ELF-1 (cell line): Measurements from ENCODE around the gene CENPT.

Experiments used
- DNase-seq: peaks from one replicate; pipeline ENCODE4 v3.0.0-alpha.2; 2016; ENCODE audit warnings: low read depth, low spot score

The CENPT gene

DNA sequence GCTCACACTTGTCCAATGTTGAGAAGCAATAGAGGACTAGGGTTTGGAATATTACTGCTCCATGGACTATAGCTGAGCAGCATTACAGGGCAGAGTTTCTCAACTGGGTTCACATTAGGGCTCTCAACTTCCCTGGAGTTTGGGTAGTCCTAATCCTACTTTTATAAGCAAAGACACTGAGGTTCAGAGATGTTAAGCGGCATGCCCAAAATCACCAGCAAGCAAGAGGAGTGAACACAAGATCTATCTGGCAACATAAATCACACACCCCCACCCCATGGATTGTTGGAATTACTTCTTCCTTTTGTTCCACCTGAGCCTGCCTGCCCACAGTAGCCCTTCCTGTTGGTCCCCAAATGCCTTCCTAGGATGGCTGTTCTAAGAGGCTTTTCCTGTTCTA lies 35.6 kb downstream of the CENPT start:
- DNase-seq, result no peak

DNA sequence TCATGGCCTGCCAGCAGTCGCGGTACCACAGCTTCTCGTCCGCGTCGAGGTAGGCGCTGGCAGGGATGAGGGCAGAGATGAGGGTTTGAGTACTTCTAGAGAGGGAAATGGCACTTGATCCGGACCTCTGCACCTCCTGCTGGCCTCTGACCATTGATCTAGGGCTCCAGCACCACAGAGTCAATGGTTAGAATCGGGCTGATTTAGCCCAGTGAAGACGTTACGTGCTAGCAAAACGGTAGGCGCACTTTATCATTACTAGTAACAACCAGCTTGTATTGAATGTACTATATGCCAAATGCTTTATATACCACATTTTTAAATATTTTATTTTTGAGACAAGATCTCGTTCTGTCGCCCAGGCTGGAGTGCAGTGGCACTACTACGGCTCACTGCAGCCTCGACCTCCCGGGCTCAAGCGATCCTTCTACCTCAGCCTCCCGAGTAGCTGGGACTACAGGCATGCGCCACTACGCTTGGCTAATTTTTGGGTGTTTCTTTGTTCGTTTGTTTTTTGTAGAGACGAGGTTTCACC lies 40.3 kb downstream of the CENPT start:
- DNase-seq, result no peak

DNA sequence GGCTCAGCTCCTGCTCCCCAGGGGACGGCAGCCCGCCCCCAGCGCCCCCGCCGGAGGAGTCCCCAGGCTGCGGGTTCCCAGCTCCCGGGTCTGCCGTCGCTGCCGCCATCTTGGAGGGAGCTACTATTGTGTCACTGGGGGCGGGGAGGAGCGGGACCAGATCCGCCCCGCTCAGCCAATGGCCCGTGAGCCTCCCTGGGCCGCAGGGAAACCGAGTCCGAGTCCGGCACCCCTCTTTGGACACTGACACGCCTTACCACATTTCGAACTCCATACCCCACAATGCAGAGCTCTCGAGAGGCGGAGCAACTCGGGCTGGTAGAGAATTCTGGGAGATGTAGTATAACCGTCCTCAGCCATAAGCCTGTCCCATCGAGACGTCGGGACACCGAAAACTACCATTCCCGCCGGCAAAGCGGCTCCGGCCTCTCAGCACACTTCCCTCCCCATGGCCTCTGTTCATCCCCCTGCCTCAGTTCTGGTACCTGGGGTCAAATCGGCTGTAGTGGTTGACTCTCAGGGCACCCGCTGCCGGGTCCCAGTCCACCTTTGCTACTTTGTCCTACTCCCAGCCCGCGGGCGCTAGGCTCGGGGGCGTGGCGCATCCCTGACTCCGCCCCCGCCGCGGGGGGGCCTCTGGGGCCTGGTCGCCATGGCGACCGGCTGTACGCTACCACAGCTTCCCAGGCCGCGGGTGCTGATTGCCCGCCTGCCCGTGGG lies 40.9 kb downstream of the CENPT start, which contains the start of the genes RANBP10 and TSNAXIP1:
TSS of gene RANBP10 (minus strand) at position 133 of the 720 bp plus-strand sequence. CDS start at position 109, 24 bp downstream.
TSS of gene TSNAXIP1 (plus strand) at position 462 of the 720 bp plus-strand sequence. CDS start 261 bp downstream, outside the sequence.
- peak; percentile 100 for DNase-seq

DNA sequence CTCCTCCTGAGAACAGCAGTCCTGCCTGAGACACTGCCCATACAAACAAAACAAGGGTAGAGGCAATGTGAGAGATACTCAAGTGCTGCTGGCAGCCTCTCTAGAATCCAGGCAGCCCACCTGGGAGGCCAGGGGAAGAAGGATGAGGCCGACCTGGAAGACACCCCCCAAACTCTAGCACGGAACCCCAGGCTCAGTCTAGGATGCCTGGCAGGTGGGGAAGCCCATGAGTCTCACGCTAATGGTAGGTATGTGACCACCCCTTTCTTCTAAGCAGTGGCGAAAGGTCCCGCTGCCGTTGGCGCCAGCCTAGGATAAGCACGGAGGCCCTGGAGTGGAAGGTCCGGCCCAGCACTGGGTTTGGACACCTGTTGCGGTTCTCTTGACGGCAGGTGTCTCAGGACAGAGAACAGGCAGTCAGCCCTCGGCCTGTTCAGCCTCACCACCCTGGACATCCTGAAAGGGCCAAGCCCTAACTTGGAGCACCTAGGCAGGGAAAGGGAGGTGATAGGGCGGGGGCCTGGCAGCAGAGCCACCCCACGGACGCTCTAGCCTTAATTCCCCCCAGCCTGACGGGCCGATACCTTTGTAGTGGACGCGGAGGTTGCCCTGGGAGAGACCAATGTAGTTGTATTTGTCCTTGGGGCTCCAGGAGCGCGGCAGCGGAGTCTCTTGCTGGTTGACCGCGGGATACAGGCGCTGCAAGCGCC lies 41.6 kb downstream of the CENPT start:
- DNase-seq, result no peak

DNA sequence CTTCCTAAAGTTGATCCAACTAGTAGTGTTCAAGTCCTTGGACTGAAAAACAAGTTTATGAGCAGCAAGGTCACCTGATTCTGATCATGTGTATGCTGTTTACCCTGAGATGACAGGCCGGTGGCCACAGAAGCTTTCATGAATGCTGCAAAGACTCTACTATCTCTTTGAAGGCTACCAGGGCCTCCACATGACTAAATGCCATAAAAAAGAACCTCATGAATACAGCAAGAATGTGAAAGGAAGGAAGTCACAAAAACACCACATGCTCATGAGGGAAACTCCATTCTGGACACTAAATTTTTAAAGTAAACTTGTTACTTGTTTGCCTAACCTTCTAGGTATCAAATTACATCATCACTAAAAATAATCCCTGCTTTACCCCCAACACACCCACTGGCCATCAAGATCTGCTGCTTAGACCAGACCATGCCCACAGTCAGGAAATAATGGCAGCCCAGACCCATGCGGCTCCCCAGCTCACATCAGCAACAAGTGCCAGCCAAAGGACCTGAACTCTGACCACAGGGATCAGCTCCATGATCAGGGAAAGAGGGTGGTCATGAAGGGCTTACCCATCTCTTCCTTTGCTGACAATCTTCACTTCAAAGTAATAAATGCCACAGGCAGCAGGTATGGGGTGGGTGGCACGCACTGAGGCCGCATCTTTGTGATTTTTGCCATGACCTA lies 42.5 kb downstream of the CENPT start:
- no peak for DNase-seq

DNA sequence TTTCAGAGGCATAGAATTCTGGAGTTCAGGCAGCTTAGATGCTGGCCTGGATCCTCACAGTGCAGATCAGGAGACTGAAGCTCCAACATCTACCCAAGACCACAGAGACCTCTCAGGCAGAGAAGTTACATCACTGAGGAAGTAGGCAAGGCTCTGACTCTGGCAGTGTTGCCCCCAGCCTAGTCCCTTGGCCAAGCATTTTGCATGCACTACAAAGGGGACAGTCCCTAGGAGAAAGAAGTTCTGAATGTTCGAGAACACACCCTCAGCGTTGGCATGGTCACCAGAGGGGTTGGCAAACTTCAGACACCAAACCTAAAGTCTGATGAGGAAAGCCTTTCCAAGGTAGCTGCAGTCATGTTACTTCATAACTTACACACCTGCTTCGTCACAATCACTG lies 43.6 kb downstream of the CENPT start:
- DNase-seq, result no peak

DNA sequence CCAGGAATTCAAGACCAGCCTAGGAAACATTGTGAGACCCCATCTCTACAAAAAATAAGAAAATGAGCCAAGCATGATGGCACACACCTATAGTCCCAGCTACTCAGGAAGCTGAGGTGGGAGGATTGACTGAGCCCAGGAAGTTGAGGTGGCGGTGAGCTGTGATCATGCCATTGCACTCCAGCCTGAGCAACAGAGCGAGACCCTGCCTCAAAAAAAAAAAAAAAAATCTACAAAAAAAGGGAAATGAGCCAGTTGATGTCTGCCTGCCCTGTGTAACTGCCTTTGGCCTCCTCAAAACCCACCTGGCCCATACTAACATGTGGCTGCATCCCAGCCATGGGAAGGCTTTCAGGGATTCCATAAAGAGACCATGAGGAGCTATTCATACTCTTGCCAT lies 45.6 kb downstream of the CENPT start:
- no peak for DNase-seq

DNA sequence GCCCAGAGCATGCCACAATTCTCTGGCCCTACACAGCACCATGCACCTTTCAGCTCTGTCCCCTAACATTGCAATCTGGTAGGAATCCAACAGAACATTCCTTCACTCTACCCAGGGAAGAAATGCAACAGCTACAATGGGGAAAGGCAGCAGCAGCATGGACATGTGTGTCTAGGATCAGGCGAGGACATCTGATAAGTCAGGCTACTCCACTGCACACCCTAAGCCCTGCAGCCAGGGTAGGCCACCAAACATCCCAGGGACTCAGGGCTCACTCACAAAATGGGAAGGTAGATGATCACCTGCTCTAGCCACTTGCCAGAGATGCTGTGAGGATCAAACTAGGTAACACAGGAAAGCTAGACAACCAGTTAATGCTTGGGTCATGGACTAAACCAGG lies 46.3 kb downstream of the CENPT start:
- DNase-seq, result no peak

DNA sequence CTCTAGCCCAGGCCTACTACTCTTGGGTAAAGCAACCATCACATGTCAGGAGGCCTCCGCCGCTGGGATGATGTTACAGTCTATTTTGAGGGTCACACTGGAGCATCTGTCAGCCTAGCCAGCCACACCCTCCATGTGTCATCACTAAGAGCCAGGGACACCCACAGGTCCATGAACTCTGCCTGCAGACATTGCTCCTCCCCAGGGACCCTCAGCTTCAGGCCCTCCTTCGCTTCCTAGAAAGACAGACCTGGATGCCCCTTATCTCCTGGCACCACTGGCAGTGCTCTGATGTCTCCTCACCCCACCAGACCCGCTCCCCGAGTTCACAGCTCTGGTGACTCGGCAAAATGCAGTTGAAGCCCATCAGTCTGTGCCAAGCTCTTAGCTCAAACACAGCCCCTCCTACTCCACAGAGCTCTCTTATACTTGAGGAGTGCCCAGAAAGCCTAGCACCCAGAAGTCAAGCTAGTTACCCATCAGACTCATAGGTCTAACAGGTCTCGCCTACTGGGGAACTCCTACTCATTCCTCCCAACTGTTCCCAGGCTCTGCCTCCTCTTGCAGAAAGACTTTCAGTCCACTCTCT lies 47.1 kb downstream of the CENPT start:
- DNase-seq, result no peak

DNA sequence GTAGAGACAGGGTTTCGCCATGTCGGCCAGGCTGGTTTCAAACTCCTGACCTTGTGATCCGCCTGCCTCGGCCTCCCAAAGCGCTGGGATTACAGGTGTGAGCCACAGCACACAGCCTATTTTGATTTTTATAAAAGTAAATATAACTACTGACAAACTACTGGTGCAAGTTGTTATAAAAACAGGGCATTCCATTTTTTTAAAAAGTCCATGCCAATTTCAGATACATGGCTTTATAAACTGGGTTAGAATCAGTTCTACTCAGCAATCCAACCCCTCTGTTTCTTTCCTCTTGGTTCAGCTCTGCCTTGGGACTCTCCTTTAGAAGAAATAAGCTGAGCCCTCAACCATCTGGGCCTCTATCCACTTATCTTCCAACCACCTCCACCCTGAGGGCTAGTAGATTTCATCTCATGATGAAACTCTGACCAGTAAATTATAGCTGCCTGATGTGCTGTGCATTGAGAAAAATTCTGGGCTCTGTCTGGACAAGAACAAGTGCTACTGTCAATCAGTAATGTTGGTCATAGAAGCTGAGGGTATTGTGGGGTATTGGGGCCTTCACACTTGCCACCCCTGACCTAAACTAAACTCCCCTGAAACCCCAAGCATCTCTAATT lies 51.3 kb downstream of the CENPT start:
- no peak for DNase-seq

DNA sequence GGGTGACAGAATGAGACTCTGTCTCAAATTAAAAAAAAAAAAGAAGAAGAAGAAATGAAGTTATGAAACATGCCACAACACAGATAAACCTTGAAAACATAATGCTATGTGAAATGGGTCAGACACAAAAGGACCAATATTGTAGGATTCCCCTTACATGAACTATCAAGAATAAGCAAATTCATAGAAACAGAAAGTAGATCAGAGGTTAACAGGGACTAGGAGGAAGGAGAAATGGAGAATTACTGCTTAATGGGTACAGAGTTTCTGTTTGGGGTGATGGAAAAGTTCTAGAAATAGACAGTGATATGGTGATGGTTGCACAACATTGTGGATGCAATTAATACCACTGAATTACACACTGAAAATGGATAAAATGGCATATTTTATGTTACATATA lies 57.4 kb downstream of the CENPT start:
- DNase-seq, result no peak

DNA sequence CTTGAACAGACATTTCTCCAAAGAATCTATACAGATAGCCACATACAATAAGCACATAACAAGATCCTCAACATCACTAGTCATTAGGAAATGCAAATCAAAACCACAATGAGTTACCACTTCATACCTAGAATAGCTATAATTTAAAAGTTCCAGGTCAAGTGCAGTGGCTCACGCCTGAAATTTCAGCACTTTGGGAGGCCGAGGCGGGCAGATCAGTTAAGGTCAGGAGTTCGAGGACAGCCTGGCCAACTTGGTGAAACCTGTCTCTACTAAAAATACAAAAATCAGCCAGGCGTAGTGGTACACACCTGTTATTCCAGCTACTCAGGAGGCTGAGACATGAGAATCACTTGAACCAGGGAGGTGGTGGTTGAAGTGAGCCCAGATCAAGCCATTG lies 61.0 kb downstream of the CENPT start:
- no peak for DNase-seq

DNA sequence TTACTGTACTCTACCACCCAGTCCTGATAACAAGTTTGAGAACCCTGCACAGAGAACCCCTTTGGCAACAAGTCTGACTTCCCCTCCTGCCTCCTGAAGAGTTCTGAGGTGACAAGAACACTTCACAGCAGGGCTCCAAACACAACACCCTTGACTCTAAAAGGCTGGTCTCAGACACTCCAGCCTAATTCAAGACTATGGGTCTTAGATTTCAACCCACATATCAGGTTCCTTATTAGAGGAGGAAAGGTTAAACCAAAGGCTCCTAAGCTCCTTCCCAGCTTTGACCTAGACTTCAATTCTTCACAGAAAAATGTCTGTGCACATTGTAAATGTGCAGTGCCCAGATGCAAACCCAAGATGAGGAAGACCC lies 64.2 kb downstream of the CENPT start:
- no peak for DNase-seq

DNA sequence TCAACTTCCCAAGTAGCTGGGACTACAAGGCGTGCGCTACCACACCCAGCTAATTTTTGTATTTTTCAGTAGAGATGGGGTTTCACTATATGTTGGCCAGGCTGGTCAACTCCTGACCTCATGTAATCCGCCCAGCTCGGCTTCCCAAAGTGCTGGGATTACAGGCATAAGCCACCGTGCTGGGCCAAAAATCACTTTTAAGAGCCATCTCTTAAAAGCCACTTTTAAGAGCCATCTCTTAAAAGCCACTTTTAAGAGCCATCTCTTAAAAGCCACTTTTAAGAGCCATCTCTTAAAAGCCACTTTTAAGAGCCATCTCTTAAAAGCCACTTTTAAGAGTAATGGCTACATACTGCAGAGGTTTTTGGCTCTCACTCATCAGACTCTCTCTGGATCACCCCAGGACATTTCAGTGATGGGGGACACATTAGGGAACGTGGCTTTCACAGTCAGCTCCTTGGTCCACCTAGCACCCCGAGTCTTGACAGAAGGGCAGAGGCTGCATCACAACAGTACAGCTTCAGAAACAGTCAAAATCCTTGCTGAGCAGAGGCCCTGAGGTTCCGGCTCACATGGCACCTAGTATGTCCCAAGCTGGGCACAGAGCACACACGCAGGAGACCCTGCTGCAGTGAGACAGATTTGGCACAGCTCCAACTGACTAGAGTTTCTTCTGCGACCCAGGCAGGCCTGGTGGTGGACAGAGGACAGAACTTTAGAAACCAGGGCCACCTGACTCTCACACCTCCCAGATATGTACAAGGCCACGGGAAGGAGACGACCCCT lies 64.7 kb downstream of the CENPT start:
- DNase-seq, result no peak

DNA sequence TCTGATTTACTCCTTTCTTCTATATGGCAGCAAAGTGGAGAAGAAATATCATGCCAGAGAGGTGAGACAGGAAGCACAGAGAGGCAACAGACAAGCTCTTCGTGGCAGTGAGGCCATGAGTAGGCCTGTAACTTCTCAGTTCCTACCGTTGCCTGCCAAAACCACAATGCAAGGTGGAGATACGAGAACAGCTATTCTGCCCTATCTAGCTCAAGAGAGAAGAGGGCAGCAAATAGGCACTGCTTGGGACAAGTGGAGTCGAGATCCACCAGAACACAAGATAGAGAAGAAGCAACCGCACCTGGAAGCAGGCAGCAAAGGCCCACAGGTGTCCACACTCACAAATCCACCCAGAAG lies 66.0 kb downstream of the CENPT start:
- DNase-seq, result no peak

DNA sequence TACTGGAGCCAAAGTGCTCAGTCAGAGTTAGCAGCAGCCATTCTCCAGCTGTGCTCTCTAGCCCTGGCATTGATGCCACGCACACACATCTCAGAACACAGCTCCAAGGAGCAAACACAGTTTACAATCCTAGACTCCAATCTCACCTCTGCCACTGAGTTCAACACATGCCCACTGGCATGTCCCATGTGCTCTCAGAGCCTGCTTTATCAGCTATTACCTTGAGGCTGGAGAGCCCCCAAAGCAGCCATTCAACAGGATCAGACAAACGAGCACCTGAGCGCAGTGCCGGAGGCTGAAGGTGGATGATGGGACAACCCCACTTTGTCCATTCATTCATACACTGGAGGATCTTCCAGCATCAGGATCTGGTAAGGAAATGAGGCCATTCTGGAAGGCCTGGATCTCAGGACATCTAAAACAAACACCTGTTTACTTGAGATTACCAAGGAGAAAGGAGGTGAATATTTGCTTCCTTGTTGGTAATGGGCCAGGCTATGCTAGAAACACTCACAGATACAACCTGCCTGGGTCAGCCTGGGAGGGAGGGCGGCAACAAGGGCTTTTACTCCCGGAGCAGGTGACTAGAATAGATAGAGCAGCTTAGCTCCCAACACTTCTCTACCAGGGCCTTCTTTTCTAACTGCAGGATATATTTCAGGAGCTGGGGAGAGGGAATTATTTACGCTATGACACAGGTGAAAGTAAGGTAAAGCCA lies 66.5 kb downstream of the CENPT start:
- no peak for DNase-seq

DNA sequence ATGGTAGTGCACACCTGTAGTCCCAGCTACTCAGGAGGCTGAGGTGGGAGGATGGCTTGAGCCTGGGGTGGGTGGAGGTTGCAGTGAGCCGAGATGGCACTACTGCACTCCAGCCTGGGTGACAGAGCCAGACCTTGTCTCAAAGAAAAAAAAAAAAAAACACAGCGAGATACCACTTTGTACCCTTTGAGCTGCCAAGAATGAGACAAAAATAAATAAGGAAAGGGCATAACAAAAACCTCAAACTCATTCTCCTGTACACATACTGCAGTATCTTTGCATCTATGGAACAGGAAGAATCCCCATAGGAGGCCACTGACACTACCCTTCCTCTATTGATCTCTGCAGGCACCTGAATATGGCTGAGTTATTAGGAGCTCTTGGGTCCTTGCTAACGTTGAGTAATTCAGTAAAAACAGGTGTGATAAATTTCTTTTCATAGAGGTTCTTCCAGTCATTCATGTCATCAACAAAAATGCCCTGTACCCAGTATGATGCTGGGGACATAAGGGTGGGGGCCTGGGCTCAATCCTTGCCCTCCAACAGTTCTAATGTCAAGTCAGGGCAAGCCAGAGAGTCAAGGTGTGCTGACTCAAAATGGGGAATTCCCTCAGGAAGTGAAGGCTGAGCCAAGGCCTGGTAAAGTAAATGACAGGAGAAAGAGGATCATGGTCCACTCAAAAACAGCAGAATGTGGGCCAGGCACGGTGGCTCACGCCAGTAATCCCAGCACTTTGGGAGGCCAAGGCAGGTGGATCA lies 68.1 kb downstream of the CENPT start:
- DNase-seq, result no peak
